NT2/D1 (cell line): Measurements from ENCODE around the gene ZSWIM9.

Source experiments
- SUZ12 ChIP-seq: IDR thresholded peaks from 2 replicates; pipeline ENCODE4 v1.6.1; 2011; ENCODE audit not compliant: insufficient read length, insufficient read depth; ENCODE audit errors: extremely low read depth
- YY1 ChIP-seq: IDR thresholded peaks from 2 replicates; pipeline ENCODE4 v1.6.1; 2011; ENCODE audit not compliant: insufficient read length, insufficient read depth
- ZNF274 ChIP-seq: IDR thresholded peaks from 2 replicates; pipeline ENCODE4 v1.6.1; 2011; ENCODE audit warnings: mild to moderate bottlenecking, low read depth, low read length

DNA sequence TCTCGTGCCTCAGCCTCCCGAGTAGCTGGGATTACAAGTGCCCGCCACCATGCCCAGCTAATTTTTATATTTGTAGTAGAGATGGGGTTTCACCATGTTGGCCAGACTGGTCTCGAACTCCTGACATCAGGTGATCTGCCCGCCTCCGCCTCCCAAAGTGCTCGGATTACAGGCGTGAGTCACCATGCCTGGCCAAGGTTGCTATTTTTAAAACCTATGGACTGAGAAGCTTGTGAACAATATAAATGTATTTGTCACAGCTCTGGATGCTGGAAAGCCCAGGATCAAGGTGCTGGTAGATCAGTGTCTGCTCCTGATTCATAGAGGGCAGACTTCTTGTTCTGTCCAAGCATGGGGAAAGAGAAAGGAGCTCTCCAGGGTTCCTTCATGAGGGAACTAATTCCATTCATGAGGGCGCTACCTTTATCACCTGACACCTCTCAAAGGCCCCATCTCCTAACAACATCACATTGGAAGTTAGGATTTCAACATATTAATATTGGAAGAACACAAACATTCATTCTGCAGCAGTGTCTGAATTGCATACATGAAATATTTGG, 69.2 kb downstream of the ZSWIM9 start:
- TF ChIP-seq YY1 (no peak), SUZ12 (no peak), ZNF274 (no peak)
